GM18873 (cell line): ENCODE measurements around the gene LGALS9.
"Not testable (repeated sequence)": the region's sequence is repeated elsewhere in the genome, so short reads cannot be mapped to it uniquely, and the experiment has no call there.

ENCODE experiments used
- ATAC-seq: cut with Tn5 transposase; IDR thresholded peaks from one replicate; pipeline ENCODE4 v1.9.1; 2021; ENCODE audit warnings: mild to moderate bottlenecking, moderate library complexity, moderate number of reproducible peaks; ENCODE audit not compliant: unreplicated experiment, low FRiP score

LGALS9 gene

GRCh38 chr17:27670791-27671590 is 40.0 kb downstream of the LGALS9 start:
- no peak for ATAC-seq

GRCh38 chr17:27671591-27671910 is 40.6 kb downstream of the LGALS9 start:
- no peak for ATAC-seq

GRCh38 chr17:27671977-27672480 is 41.0 kb downstream of the LGALS9 start:
- ATAC-seq: not testable (repeated sequence)

- no peak for ATAC-seq
Measured at GRCh38 chr17:27674335-27674734, 43.3 kb downstream of the LGALS9 start.

- no peak for ATAC-seq
Measured at GRCh38 chr17:27677191-27677590, 46.2 kb downstream of the LGALS9 start.

GRCh38 chr17:27686322-27686721 is 55.3 kb downstream of the LGALS9 start:
- ATAC-seq: not testable (repeated sequence)

- ATAC-seq: no peak
Measured at GRCh38 chr17:27690882-27691281, 59.9 kb downstream of the LGALS9 start.

- ATAC-seq: not testable (repeated sequence)
Measured at GRCh38 chr17:27695254-27695814, 64.3 kb downstream of the LGALS9 start.
